ENCODE measurements around the gene PDE7B. TPM values are rescaled to one million over a fixed set of nuclear protein-coding genes. Genes with fewer than 3 reads are reported as not detected.

PDE7B gene
- total RNA-seq, 3 donors from 2014 or later (not counting 1 experiment from before 2014, with no cell fraction given): 0.14 to 0.18 TPM; not detected in 1

DNA sequence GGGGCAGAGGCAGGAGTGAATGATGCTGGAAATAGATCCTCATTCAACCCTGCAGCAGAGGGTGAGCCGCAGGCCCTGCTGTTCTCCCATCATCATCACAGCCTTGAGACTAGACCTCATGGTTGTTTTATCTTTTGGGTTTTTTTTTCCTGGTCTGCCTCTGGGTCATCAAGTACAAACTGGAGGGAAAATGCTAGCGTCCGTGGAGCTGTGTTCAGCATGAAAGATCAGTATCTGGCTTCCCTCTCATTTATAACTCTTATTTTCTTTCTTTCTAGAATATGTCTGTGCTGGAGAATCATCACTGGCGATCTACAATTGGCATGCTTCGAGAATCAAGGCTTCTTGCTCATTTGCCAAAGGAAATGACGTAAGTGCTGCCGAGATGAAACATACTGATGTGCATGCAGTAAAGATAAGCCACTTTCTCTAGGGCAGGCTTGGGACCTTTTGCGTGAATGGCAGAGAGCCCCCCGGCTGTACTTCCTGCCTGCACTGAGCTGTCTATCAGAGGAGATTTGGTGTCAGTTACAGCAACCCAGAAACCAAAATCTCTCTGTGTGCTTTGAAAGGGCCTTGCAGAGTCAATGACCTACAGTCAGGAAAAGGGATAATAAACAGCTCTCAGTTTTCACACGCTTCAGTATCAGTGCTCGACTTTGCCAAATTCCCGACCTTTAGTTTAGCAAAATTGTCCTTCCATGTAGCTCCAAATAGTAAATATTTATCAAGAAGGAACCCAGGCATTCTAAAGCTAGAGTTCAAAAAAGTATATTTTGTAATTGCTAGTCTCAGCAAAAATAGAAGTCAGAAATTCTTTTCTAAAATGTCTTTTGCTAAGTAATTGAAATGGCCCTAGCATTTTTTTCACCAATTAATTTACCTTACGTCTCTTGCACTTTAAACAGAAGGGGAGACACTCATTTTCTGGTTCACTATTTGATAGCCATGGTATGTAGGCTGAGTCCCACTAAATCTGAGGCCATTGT is 322.3 kb downstream of the PDE7B start:
- ATAC-seq (no peak), DNase-seq (peak in 1 of 2 donors; percentile 25)
- Histone ChIP-seq H3K36me3 (ENCODE audit: control insufficient read depth, insufficient read depth, low read length) (no peaks in the 10 kb centered on the region), H3K27ac (ENCODE audit: low read length) (no peak overlapping the region), H3K27me3 (ENCODE audit: control insufficient read depth, insufficient read depth, low read length) (no peaks in the 10 kb centered on the region), H3K9me3 (ENCODE audit: control insufficient read depth, insufficient read depth, low read length) (no peaks in the 10 kb centered on the region), H3K4me1 (ENCODE audit: control insufficient read depth, insufficient read depth, low read length) (no peaks in the 10 kb centered on the region), H3K4me3 (ENCODE audit: low read length) (no peak overlapping the region)
- no peaks in the 10 kb centered on the region for H3K4me1 Mint-ChIP-seq
- peaks cover 0 to 8% of the 10 kb centered on the region in 2 donors for H3K27me3 Mint-ChIP-seq (ENCODE audit: low read depth in 2 of 2)
- H3K9me3 Mint-ChIP-seq: no peaks in the 10 kb centered on the region
- 85% methylated on average over 13 of the region's 13 CpGs for WGBS (ENCODE audit: insufficient coverage)
- no peak overlapping the region for H3K27ac Mint-ChIP-seq
- no peaks in the 10 kb centered on the region for H3K36me3 Mint-ChIP-seq
- TF ChIP-seq CTCF (IDR thresholded peaks at IDR 0.05): no peak
- no peak overlapping the region for H3K4me3 Mint-ChIP-seq
- intact Hi-C loops (cut with micrococcal nuclease): no loop called here

DNA sequence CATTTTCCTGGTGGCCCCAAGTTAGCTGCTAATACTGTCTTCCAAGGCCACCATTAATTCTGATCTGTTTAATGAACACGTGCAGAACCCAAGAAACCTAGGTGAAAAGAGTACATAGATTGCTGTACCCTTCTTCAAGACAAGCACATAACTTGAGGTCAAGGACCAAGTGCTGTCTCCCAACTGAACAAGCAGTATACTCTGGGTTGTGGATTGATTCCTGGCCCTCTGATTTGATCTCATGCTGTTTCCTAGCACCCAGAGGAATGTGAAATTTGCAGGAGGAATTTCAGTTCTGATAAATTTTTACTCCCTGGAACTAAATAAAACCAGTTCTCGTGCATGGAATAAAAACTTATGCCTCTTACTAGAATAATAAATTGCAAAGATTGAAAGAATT is 323.0 kb downstream of the PDE7B start:
- Histone ChIP-seq H3K4me3 (ENCODE audit: low read length) (no peak overlapping the region), H3K27me3 (ENCODE audit: control insufficient read depth, insufficient read depth, low read length) (no peaks in the 10 kb centered on the region), H3K27ac (ENCODE audit: low read length) (no peak overlapping the region), H3K9me3 (ENCODE audit: control insufficient read depth, insufficient read depth, low read length) (no peaks in the 10 kb centered on the region), H3K4me1 (ENCODE audit: control insufficient read depth, insufficient read depth, low read length) (no peaks in the 10 kb centered on the region), H3K36me3 (ENCODE audit: control insufficient read depth, insufficient read depth, low read length) (no peaks in the 10 kb centered on the region)
- Mint-ChIP-seq H3K4me3 (no peak overlapping the region), H3K27me3 (ENCODE audit: low read depth in 2 of 2) (peaks cover 0 to 8% of the 10 kb centered on the region in 2 donors), H3K27ac (no peak overlapping the region), H3K36me3 (no peaks in the 10 kb centered on the region), H3K9me3 (no peaks in the 10 kb centered on the region), H3K4me1 (no peaks in the 10 kb centered on the region)
- intact Hi-C loops (cut with micrococcal nuclease): no loop called here
- ATAC-seq (no peak), DNase-seq (no peak)
- WGBS (ENCODE audit: insufficient coverage): 83% methylated on average over 1 of the region's 2 CpGs
- TF ChIP-seq CTCF (IDR thresholded peaks at IDR 0.05): no peak

- Histone ChIP-seq H3K4me3 (ENCODE audit: low read length) (no peak overlapping the region), H3K27me3 (ENCODE audit: control insufficient read depth, insufficient read depth, low read length) (no peaks in the 10 kb centered on the region), H3K4me1 (ENCODE audit: control insufficient read depth, insufficient read depth, low read length) (no peaks in the 10 kb centered on the region), H3K9me3 (ENCODE audit: control insufficient read depth, insufficient read depth, low read length) (no peaks in the 10 kb centered on the region), H3K27ac (ENCODE audit: low read length) (no peak overlapping the region), H3K36me3 (ENCODE audit: control insufficient read depth, insufficient read depth, low read length) (no peaks in the 10 kb centered on the region)
- ATAC-seq (no peak), DNase-seq (no peak)
- no peaks in the 10 kb centered on the region for H3K4me1 Mint-ChIP-seq
- intact Hi-C loops (cut with micrococcal nuclease): no loop called here
- H3K27me3 Mint-ChIP-seq (ENCODE audit: low read depth in 2 of 2): peaks cover 0 to 8% of the 10 kb centered on the region in 2 donors
- no peaks in the 10 kb centered on the region for H3K9me3 Mint-ChIP-seq
- H3K36me3 Mint-ChIP-seq: no peaks in the 10 kb centered on the region
- H3K4me3 Mint-ChIP-seq: no peak overlapping the region
- H3K27ac Mint-ChIP-seq: no peak overlapping the region
- no CpG with 5 or more reads among the region's 1 CpG for WGBS (ENCODE audit: insufficient coverage)
- no peak for TF ChIP-seq CTCF (IDR thresholded peaks at IDR 0.05)
Measured at GRCh38 chr6:136175873-136176272, 324.4 kb downstream of the PDE7B start.

Measured in natural killer cell (primary cell).